Endothelial cell of umbilical vein (primary cell): ENCODE measurements around the gene SFR1. TPM values are rescaled to one million over a fixed set of nuclear protein-coding genes. Genes with fewer than 3 reads are reported as not detected.

Experiments used
- BruUV-seq: library from RNA; stranded (reverse); fragments of 400-500 nt; replicated peaks from 2 replicates; lab custom pipeline; 2021; lab: Mats Ljungman, UMichigan
- CTCF ChIA-PET: fragments of 300-600, 350-600 bp; sonication (Branson Sonifier 250); formaldehyde crosslinking; loops from one replicate; lab custom pipeline; 2021; ENCODE audit warnings: antibody characterized with exemption, inconsistent platforms; lab: Charles Lee
- POLR2A ChIA-PET: fragments of 300-600, 350-600 bp; sonication (Branson Sonifier 250); formaldehyde crosslinking; loops from one replicate; lab custom pipeline; 2021; ENCODE audit warnings: antibody characterized with exemption, inconsistent platforms; lab: Charles Lee
- DNase-seq: peaks from one replicate; pipeline ENCODE4 v3.0.0-alpha.2; 2011; ENCODE audit warnings: low read depth, low spot score
- FAIRE-seq: peaks from 2 replicates; lab custom pipeline; 2011; peaks lifted over from hg19 to GRCh38; lab: Jason Lieb, UNC
- H2AFZ ChIP-seq: 2 replicates; pipeline ENCODE4 v1.6.0; 2012; ENCODE audit warnings: low read depth, low read length, control low read depth, inconsistent platforms
- H3K27ac ChIP-seq: 2 replicates; pipeline ENCODE4 v1.5.1; 2011; ENCODE audit warnings: low read depth, mild to moderate bottlenecking, control low read depth, low read length, moderate library complexity; ENCODE audit not compliant: insufficient read depth
- H3K27me3 ChIP-seq, 2 experiments: 2 replicates each; pipeline versions ENCODE4 v1.6.0 to v1.6.1; 2011; ENCODE audit warnings: low read length in 2 of 2, mixed read lengths in 1 of 2; ENCODE audit not compliant: control insufficient read depth in 2 of 2, insufficient read depth in 2 of 2
- H3K36me3 ChIP-seq, 2 experiments: 2 replicates in 1 of 2; 3 replicates in 1 of 2; pipeline ENCODE4 v1.5.1; 2011; ENCODE audit warnings: low read length in 2 of 2, mild to moderate bottlenecking in 1 of 2, moderate library complexity in 1 of 2; ENCODE audit not compliant: control insufficient read depth in 2 of 2, insufficient read depth in 2 of 2; ENCODE audit errors: extremely low read depth in 1 of 2
- H3K4me1 ChIP-seq: 3 replicates; pipeline ENCODE4 v1.5.1; 2011; ENCODE audit warnings: mild to moderate bottlenecking, low read length; ENCODE audit not compliant: control insufficient read depth, insufficient read depth; ENCODE audit errors: extremely low read depth
- H3K4me2 ChIP-seq: 2 replicates; pipeline ENCODE4 v1.6.1; 2011; ENCODE audit warnings: low read length, control low read depth, mixed read lengths; ENCODE audit not compliant: insufficient read depth
- H3K4me3 ChIP-seq, 3 experiments: fragments of 200-600 bp in 1 of 3; sonication (generic), shearing (Covaris generic) in 1 of 3; replicated peaks in 1 of 3; 2 replicates each; pipeline ENCODE4 v1.5.1; 2011 to 2016; ENCODE audit warnings: control low read depth in 3 of 3, low read length in 3 of 3, mild to moderate bottlenecking in 2 of 3, inconsistent platforms in 1 of 3, low read depth in 1 of 3, moderate library complexity in 1 of 3; ENCODE audit not compliant: insufficient read depth in 1 of 3
- H3K79me2 ChIP-seq: 2 replicates; pipeline ENCODE4 v1.6.0; 2012; ENCODE audit warnings: low read length, inconsistent platforms; ENCODE audit not compliant: control insufficient read depth, insufficient read depth
- H3K9ac ChIP-seq: replicated peaks from 2 replicates; pipeline ENCODE3; 2011; ENCODE audit warnings: low read length, control low read depth; ENCODE audit not compliant: insufficient read depth; ENCODE audit errors: extremely low read depth
- H3K9me1 ChIP-seq: replicated peaks from 3 replicates; pipeline ENCODE4 v1.6.0; 2011; ENCODE audit warnings: mild to moderate bottlenecking, low read length; ENCODE audit not compliant: control insufficient read depth, insufficient read depth; ENCODE audit errors: extremely low read depth
- H3K9me3 ChIP-seq: replicated peaks from 2 replicates; pipeline ENCODE4 v1.5.1; 2012; ENCODE audit warnings: low read length, inconsistent platforms; ENCODE audit not compliant: control insufficient read depth, insufficient read depth
- H4K20me1 ChIP-seq: replicated peaks from 2 replicates; pipeline ENCODE3; 2011; ENCODE audit warnings: mild to moderate bottlenecking, low read length; ENCODE audit not compliant: control insufficient read depth, insufficient read depth; ENCODE audit errors: extremely low read depth
- EZH2 ChIP-seq: IDR thresholded peaks from 2 replicates; pipeline ENCODE4 v1.6.1; 2012; ENCODE audit warnings: borderline replicate concordance, low read depth, mild to moderate bottlenecking, moderate library complexity, low read length, inconsistent platforms; ENCODE audit not compliant: severe bottlenecking
- FOS ChIP-seq: IDR thresholded peaks from 2 replicates; pipeline ENCODE4 v1.6.1; 2011; ENCODE audit warnings: mild to moderate bottlenecking, low read length, moderate library complexity, borderline replicate concordance; ENCODE audit not compliant: insufficient read depth
- GATA2 ChIP-seq: IDR thresholded peaks from 2 replicates; pipeline ENCODE4 v1.7.0; 2011; ENCODE audit warnings: low read depth, mild to moderate bottlenecking, moderate library complexity, mixed read lengths, low read length; ENCODE audit not compliant: insufficient read length, insufficient read depth
- JUN ChIP-seq: IDR thresholded peaks from 2 replicates; pipeline ENCODE4 v1.6.1; 2011; ENCODE audit warnings: borderline replicate concordance, low read depth; ENCODE audit not compliant: insufficient read length, insufficient read depth
- MAX ChIP-seq: IDR thresholded peaks from 2 replicates; pipeline ENCODE4 v1.6.1; 2011; ENCODE audit not compliant: insufficient read depth, insufficient read length
- MYC ChIP-seq: IDR thresholded peaks from one replicate; pipeline ENCODE4 v1.6.1; 2011; ENCODE audit warnings: mild to moderate bottlenecking, low read depth, low read length
- POLR2A ChIP-seq: IDR thresholded peaks from 2 replicates; pipeline ENCODE4 v1.6.1; 2012; ENCODE audit warnings: low read depth, mild to moderate bottlenecking, control low read depth, low read length
- POLR2AphosphoS5 ChIP-seq: IDR thresholded peaks from 2 replicates; pipeline ENCODE4 v1.6.1; 2012; ENCODE audit warnings: low read depth, mild to moderate bottlenecking, control low read depth, low read length, moderate library complexity; ENCODE audit not compliant: insufficient read depth
- dilution Hi-C: fragments of 300-500 bp; cut with MboI; formaldehyde crosslinking; loops from one replicate; pipeline ENCODE4 v1.15.0; 2019; ENCODE audit warnings: low sequenced_read_pairs; ENCODE audit not compliant: extremely low pct_ligation_motif_present
- intact Hi-C: fragments of 100-400 bp; cut with micrococcal nuclease; formaldehyde crosslinking; loops from one replicate; pipeline ENCODE4 v1.10.0; 2022
- polyA plus RNA-seq, 4 experiments: library from polyadenylated mRNA; depleted of rRNA in 3 of 4; stranded (reverse) in 3 of 4; unstranded in 1 of 4; fragments of >200 nt; gene quantifications; 2 replicates each; pipeline versions ENCODE4 v1.2.1 to v1.2.3, GENCODE V29; 2011 to 2012; ENCODE audit warnings: missing spikeins in 1 of 4
- total RNA-seq: library from RNA; stranded (reverse); gene quantifications from 2 replicates; pipeline ENCODE4 v1.2.3, GENCODE V29; 2021
- TF ChIP-seq, protein P1 (sequence below), 2 donors: IDR thresholded peaks; 1 replicate in 1 of 2; 2 replicates in 1 of 2; pipeline ENCODE4 v1.5.1; 2011; ENCODE audit warnings: low read length in 2 of 2, mild to moderate bottlenecking in 2 of 2, moderate library complexity in 2 of 2, control low read depth in 1 of 2, inconsistent platforms in 1 of 2, low read depth in 1 of 2; ENCODE audit not compliant: insufficient read depth in 1 of 2; ENCODE audit errors: extremely low read depth in 1 of 2

The SFR1 gene
- total and polyA plus RNA-seq, 2 donors (not counting 3 experiments of a cell fraction or from before 2014, with no cell fraction given), result 3.6 to 8.9 TPM

DNA sequence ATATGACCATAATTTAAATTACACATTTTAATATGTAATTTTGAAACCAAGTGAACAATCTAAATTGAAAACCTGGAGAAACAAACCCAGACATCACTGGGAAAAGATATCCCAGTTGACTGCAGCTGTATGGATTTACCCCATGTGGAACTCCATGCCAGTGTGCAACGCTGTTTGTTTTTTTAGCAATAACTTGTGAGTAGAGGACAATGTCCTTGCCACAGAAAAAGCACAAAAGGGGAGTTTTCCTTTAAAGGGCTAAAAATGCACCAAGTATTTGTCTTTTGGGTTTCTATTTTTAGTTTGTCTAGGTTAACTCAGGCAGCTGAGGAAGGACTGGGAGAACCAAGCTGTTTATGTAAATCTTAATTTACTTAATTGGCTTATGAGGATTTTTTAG is 21.2 kb upstream of the SFR1 start:
- BruUV-seq, result no TSS peak
- ChIA-PET CTCF (interaction anchor here (0.6 kb wide), 1 partner anchor 1006 kb away, joined by 3 read pairs; no protein-coding TSS in a partner anchor), POLR2A (no interaction called here)
- DNase-seq (no peak), FAIRE-seq (no peak)
- H3K27me3 ChIP-seq, result no peaks in the 10 kb centered on the region
- H3K9me3 ChIP-seq, result no peaks in the 10 kb centered on the region
- no peaks in the 10 kb centered on the region for H3K79me2 ChIP-seq
- no peak overlapping the region for H2AFZ ChIP-seq
- no peak overlapping the region for H3K9ac ChIP-seq
- H3K4me1 ChIP-seq, result peaks cover 13% of the 10 kb centered on the region
- H3K4me2 ChIP-seq, result no peak overlapping the region
- no peak overlapping the region for H3K4me3 ChIP-seq
- H4K20me1 ChIP-seq, result no peaks in the 10 kb centered on the region
- dilution Hi-C loops, result no loop called here
- H3K9me1 ChIP-seq, result no peaks in the 10 kb centered on the region
- intact Hi-C loops, result no loop called here
- no peaks in the 10 kb centered on the region for H3K36me3 ChIP-seq
- H3K27ac ChIP-seq, result no peak overlapping the region
- TF ChIP-seq, protein P1, sequence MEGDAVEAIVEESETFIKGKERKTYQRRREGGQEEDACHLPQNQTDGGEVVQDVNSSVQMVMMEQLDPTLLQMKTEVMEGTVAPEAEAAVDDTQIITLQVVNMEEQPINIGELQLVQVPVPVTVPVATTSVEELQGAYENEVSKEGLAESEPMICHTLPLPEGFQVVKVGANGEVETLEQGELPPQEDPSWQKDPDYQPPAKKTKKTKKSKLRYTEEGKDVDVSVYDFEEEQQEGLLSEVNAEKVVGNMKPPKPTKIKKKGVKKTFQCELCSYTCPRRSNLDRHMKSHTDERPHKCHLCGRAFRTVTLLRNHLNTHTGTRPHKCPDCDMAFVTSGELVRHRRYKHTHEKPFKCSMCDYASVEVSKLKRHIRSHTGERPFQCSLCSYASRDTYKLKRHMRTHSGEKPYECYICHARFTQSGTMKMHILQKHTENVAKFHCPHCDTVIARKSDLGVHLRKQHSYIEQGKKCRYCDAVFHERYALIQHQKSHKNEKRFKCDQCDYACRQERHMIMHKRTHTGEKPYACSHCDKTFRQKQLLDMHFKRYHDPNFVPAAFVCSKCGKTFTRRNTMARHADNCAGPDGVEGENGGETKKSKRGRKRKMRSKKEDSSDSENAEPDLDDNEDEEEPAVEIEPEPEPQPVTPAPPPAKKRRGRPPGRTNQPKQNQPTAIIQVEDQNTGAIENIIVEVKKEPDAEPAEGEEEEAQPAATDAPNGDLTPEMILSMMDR (IDR thresholded peaks at IDR 0.05; ENCODE audit: extremely low read depth in 1 of 2, insufficient read depth in 1 of 2, low read depth in 1 of 2, low read length in 2 of 2), result no peak
- TF ChIP-seq EZH2, result no peak
- TF ChIP-seq MYC, result no peak
- no peak for TF ChIP-seq FOS
- no peak for TF ChIP-seq JUN
- no peak for TF ChIP-seq POLR2AphosphoS5
- TF ChIP-seq MAX, result no peak
- no peak for TF ChIP-seq GATA2
- no peak for TF ChIP-seq POLR2A
